WTC11 (cell line): ENCODE data around the gene ZFAND3. TPM values are rescaled to one million over a fixed set of nuclear protein-coding genes. Genes with fewer than 3 reads are reported as not detected.

Experiments used
- ATAC-seq: fragments of 200-7000 bp; cut with Tn5 transposase; 2 replicates; pipeline ENCODE4 v1.10.0; 2021; ENCODE audit warnings: mild to moderate bottlenecking, moderate library complexity
- CTCF ChIA-PET: fragments of 300-600 bp; sonication (Branson Sonifier 250); formaldehyde crosslinking; loops from one replicate; lab custom pipeline; 2021; ENCODE audit warnings: antibody characterized with exemption; lab: Charles Lee
- POLR2A ChIA-PET: fragments of 350-600 bp; sonication (Branson Sonifier 250); formaldehyde crosslinking; loops from one replicate; lab custom pipeline; 2021; ENCODE audit warnings: antibody characterized with exemption; lab: Charles Lee
- DNase-seq: peaks from one replicate; pipeline ENCODE4 v3.0.0; 2021; ENCODE audit warnings: low spot score
- H3K27ac Mint-ChIP-seq: 2 replicates; pipeline ENCODE4 v1.8.0; 2021; ENCODE audit warnings: mixed read lengths
- H3K27me3 Mint-ChIP-seq: 2 replicates; pipeline ENCODE4 v1.8.0; 2021; ENCODE audit warnings: low read depth, mild to moderate bottlenecking, moderate library complexity, mixed read lengths
- H3K36me3 Mint-ChIP-seq: 2 replicates; pipeline ENCODE4 v1.8.0; 2021; ENCODE audit warnings: mixed read lengths
- H3K4me1 Mint-ChIP-seq: 2 replicates; pipeline ENCODE4 v1.8.0; 2022; ENCODE audit warnings: mixed read lengths
- H3K4me3 Mint-ChIP-seq: 2 replicates; pipeline ENCODE4 v1.8.0; 2021; ENCODE audit warnings: mild to moderate bottlenecking, moderate library complexity, mixed read lengths
- H3K9me3 Mint-ChIP-seq: 2 replicates; pipeline ENCODE4 v1.8.0; 2021; ENCODE audit warnings: mixed read lengths
- CBFB ChIP-seq: sonication (generic); formaldehyde crosslinking; IDR thresholded peaks from 2 replicates; pipeline ENCODE4 v1.8.1; 2022; ENCODE audit warnings: mild to moderate bottlenecking, low read depth, missing genetic modification reagents
- E2F1 ChIP-seq: sonication (generic); formaldehyde crosslinking; IDR thresholded peaks from 2 replicates; pipeline ENCODE4 v1.8.0; 2022; ENCODE audit warnings: mild to moderate bottlenecking, missing genetic modification reagents
- GABPB1 ChIP-seq: sonication (generic); formaldehyde crosslinking; IDR thresholded peaks from 2 replicates; pipeline ENCODE4 v1.8.1; 2023; ENCODE audit warnings: mild to moderate bottlenecking, missing genetic modification reagents
- GRHL2 ChIP-seq: fragments of 250-450 bp; sonication (Bioruptor Pico); IDR thresholded peaks from 2 replicates; pipeline ENCODE4 v1.8.0; 2022; ENCODE audit warnings: mild to moderate bottlenecking, moderate library complexity; ENCODE audit not compliant: insufficient replicate concordance, severe bottlenecking
- NR1H2 ChIP-seq: sonication (generic); formaldehyde crosslinking; IDR thresholded peaks from 2 replicates; pipeline ENCODE4 v1.9.0; 2021; ENCODE audit warnings: mild to moderate bottlenecking, moderate library complexity, missing genetic modification reagents
- TEAD4 ChIP-seq: sonication (generic); formaldehyde crosslinking; IDR thresholded peaks from 2 replicates; pipeline ENCODE4 v1.8.0; 2022; ENCODE audit warnings: mild to moderate bottlenecking, missing genetic modification reagents
- ZMAT4 ChIP-seq: fragments of 250-450 bp; sonication (Bioruptor Pico); IDR thresholded peaks from 2 replicates; pipeline ENCODE4 v1.9.0; 2021; ENCODE audit warnings: mild to moderate bottlenecking
- total RNA-seq: library from RNA; stranded (reverse); gene quantifications from 3 replicates; pipeline ENCODE4 v1.2.3, GENCODE V29; 2021
- TF ChIP-seq, protein P1 (sequence below): sonication (generic); formaldehyde crosslinking; IDR thresholded peaks from 2 replicates; pipeline ENCODE4 v1.8.0; 2023; ENCODE audit warnings: mild to moderate bottlenecking, missing genetic modification reagents
- TF ChIP-seq, protein P2 (sequence below): fragments of 250-450 bp; sonication (Bioruptor Pico); IDR thresholded peaks from 2 replicates; pipeline ENCODE4 v1.9.0; 2021; ENCODE audit warnings: mild to moderate bottlenecking, borderline replicate concordance

The ZFAND3 gene
- total RNA-seq, 1 experiment from 2014 or later: 50.3 TPM

GRCh38 chr6:38054527-38055202 lies 235.1 kb downstream of the ZFAND3 start:
- ATAC-seq (no peak), DNase-seq (no peak)
- CTCF ChIA-PET: interaction anchor here (0.6 to 1.7 kb wide), 6 partner anchors 10 to 448 kb away, joined by 4 to 6 read pairs (median 4); no protein-coding TSS in a partner anchor
- H3K4me1 Mint-ChIP-seq: peaks cover 50% of the 10 kb centered on the region
- POLR2A ChIA-PET: interaction anchor here (0.7 kb wide), 1 partner anchor 468 kb away, joined by 3 read pairs; no protein-coding TSS in a partner anchor
- no peaks in the 10 kb centered on the region for H3K27me3 Mint-ChIP-seq
- H3K9me3 Mint-ChIP-seq: peaks cover 6% of the 10 kb centered on the region
- H3K27ac Mint-ChIP-seq: no peak overlapping the region
- no peak for TF ChIP-seq GABPB1 (CRISPR knock-in tag)
- TF ChIP-seq, protein P1, sequence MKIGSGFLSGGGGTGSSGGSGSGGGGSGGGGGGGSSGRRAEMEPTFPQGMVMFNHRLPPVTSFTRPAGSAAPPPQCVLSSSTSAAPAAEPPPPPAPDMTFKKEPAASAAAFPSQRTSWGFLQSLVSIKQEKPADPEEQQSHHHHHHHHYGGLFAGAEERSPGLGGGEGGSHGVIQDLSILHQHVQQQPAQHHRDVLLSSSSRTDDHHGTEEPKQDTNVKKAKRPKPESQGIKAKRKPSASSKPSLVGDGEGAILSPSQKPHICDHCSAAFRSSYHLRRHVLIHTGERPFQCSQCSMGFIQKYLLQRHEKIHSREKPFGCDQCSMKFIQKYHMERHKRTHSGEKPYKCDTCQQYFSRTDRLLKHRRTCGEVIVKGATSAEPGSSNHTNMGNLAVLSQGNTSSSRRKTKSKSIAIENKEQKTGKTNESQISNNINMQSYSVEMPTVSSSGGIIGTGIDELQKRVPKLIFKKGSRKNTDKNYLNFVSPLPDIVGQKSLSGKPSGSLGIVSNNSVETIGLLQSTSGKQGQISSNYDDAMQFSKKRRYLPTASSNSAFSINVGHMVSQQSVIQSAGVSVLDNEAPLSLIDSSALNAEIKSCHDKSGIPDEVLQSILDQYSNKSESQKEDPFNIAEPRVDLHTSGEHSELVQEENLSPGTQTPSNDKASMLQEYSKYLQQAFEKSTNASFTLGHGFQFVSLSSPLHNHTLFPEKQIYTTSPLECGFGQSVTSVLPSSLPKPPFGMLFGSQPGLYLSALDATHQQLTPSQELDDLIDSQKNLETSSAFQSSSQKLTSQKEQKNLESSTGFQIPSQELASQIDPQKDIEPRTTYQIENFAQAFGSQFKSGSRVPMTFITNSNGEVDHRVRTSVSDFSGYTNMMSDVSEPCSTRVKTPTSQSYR (CRISPR knock-in tag): no peak
- no peak for TF ChIP-seq NR1H2 (CRISPR knock-in tag)
- no peak for TF ChIP-seq CBFB (CRISPR knock-in tag)
- no peak overlapping the region for H3K4me3 Mint-ChIP-seq
- H3K36me3 Mint-ChIP-seq: no peaks in the 10 kb centered on the region

DNA sequence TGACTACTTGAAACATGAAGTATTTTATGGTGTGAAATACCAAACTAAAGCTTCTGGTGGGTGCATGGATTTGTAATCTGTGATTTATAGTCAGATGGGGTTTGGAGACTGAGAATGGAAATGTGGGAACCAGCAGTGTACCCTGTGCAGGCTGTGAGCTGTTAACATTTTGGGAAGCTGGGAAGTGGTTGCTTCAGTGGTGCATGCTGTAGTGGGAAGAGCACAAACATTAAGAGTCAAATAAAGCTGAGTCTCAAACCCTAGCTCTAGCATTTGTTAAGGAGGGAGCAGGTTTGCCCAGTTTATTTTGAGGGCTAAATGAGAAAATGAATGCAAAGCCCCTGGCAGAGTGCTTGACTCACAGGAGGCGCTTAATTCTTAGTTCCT lies 235.7 kb downstream of the ZFAND3 start:
- H3K4me3 Mint-ChIP-seq: no peak overlapping the region
- peak overlapping the region; percentile 67; the same call in 1 of the 2 replicates for H3K27ac Mint-ChIP-seq
- POLR2A ChIA-PET: no interaction called here

More for the DNA sequence above, 235.7 kb downstream of the ZFAND3 start:
- peaks cover 4% of the 10 kb centered on the region for H3K9me3 Mint-ChIP-seq
- no peak for DNase-seq
- TF ChIP-seq TEAD4: no peak
- TF ChIP-seq, protein P2, sequence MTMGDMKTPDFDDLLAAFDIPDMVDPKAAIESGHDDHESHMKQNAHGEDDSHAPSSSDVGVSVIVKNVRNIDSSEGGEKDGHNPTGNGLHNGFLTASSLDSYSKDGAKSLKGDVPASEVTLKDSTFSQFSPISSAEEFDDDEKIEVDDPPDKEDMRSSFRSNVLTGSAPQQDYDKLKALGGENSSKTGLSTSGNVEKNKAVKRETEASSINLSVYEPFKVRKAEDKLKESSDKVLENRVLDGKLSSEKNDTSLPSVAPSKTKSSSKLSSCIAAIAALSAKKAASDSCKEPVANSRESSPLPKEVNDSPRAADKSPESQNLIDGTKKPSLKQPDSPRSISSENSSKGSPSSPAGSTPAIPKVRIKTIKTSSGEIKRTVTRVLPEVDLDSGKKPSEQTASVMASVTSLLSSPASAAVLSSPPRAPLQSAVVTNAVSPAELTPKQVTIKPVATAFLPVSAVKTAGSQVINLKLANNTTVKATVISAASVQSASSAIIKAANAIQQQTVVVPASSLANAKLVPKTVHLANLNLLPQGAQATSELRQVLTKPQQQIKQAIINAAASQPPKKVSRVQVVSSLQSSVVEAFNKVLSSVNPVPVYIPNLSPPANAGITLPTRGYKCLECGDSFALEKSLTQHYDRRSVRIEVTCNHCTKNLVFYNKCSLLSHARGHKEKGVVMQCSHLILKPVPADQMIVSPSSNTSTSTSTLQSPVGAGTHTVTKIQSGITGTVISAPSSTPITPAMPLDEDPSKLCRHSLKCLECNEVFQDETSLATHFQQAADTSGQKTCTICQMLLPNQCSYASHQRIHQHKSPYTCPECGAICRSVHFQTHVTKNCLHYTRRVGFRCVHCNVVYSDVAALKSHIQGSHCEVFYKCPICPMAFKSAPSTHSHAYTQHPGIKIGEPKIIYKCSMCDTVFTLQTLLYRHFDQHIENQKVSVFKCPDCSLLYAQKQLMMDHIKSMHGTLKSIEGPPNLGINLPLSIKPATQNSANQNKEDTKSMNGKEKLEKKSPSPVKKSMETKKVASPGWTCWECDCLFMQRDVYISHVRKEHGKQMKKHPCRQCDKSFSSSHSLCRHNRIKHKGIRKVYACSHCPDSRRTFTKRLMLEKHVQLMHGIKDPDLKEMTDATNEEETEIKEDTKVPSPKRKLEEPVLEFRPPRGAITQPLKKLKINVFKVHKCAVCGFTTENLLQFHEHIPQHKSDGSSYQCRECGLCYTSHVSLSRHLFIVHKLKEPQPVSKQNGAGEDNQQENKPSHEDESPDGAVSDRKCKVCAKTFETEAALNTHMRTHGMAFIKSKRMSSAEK (CRISPR knock-in tag): no peak
- no peak for TF ChIP-seq GRHL2 (CRISPR knock-in tag)
- TF ChIP-seq E2F1 (CRISPR knock-in tag): no peak
- no peak for TF ChIP-seq ZMAT4 (CRISPR knock-in tag)
- TF ChIP-seq, all 79 proteins: peak for 0
- Mint-ChIP-seq H3K4me1 (peaks cover 50% of the 10 kb centered on the region), H3K27me3 (no peaks in the 10 kb centered on the region), H3K36me3 (no peaks in the 10 kb centered on the region)
- CTCF ChIA-PET: interaction anchor here (0.6 to 1.7 kb wide), 5 partner anchors 10 to 353 kb away, joined by 4 to 6 read pairs (median 4); no protein-coding TSS in a partner anchor
- peak; percentile 69 for ATAC-seq
